Neutrophil (primary cell): ENCODE data around the gene TRIM4.
A peak's percentile ranks its signal among the peaks of the same experiment; 100 is the strongest.
"Not testable (repeated sequence)": the region's sequence is repeated elsewhere in the genome, so short reads cannot be mapped to it uniquely, and the experiment has no call there.

Experiments
- H3K27ac ChIP-seq: fragments of 200-600 bp; sonication (generic); 2 replicates; pipeline ENCODE4 v1.5.1; 2016; ENCODE audit warnings: mild to moderate bottlenecking, moderate library complexity
- H3K27me3 ChIP-seq: fragments of 200-600 bp; sonication (generic); 2 replicates; pipeline ENCODE4 v1.6.0; 2016; ENCODE audit warnings: mild to moderate bottlenecking
- H3K36me3 ChIP-seq: fragments of 200-600 bp; sonication (generic); 2 replicates; pipeline ENCODE4 v1.5.1; 2017
- H3K4me1 ChIP-seq, 2 experiments: fragments of 200-600 bp in 1 of 2; sonication (generic) in 1 of 2; 1 replicate in 1 of 2; 2 replicates in 1 of 2; pipeline versions ENCODE4 v1.5.1 to v1.6.1; 2013 to 2016; ENCODE audit warnings: low read depth in 1 of 2, low read length in 1 of 2, mild to moderate bottlenecking in 1 of 2, moderate library complexity in 1 of 2; ENCODE audit not compliant: control insufficient read depth in 1 of 2, insufficient read depth in 1 of 2
- H3K4me3 ChIP-seq, 2 experiments: fragments of 200-600 bp in 1 of 2; sonication (generic) in 1 of 2; 1 replicate in 1 of 2; 2 replicates in 1 of 2; pipeline ENCODE4 v1.5.1; 2013 to 2016; ENCODE audit warnings: low read depth in 1 of 2, low read length in 1 of 2, mild to moderate bottlenecking in 1 of 2, moderate library complexity in 1 of 2
- H3K9me3 ChIP-seq: fragments of 200-600 bp; sonication (generic); 2 replicates; pipeline ENCODE4 v1.5.1; 2016
- CTCF ChIP-seq: fragments of 200-600 bp; sonication (generic); IDR thresholded peaks from 2 replicates; pipeline ENCODE4 v1.5.1; 2016; ENCODE audit warnings: antibody characterized with exemption

The TRIM4 gene

GRCh38 chr7:99918959-99919813 is at the start of gene TRIM4:
Gene TRIM4 (minus strand): TSS chr7:99919530. CDS start chr7:99919401, 129 bp downstream.
- Histone ChIP-seq H3K27ac (peak within 1 kb of the TSS; percentile 89), H3K4me1 (peaks cover 17 to 33% of the 10 kb centered on the region in 2 experiments), H3K36me3 (peaks cover 21% of the 10 kb centered on the region), H3K27me3 (peaks cover 15% of the 10 kb centered on the region), H3K4me3 (peak within 1 kb of the TSS; percentile 81 to 83), H3K9me3 (no peaks in the 10 kb centered on the region)
- TF ChIP-seq CTCF: no peak

- H3K36me3 ChIP-seq: no peaks in the 10 kb centered on the region
- H3K27ac ChIP-seq: no peak overlapping the region
- peaks cover 96% of the 10 kb centered on the region for H3K27me3 ChIP-seq
- no peak overlapping the region for H3K4me3 ChIP-seq
- peaks cover 2% of the 10 kb centered on the region in 2 experiments for H3K4me1 ChIP-seq
- TF ChIP-seq CTCF: no peak
- no peaks in the 10 kb centered on the region for H3K9me3 ChIP-seq
Measured at GRCh38 chr7:99958564-99959227, 39.4 kb upstream of the TRIM4 start.

GRCh38 chr7:99955247-99955646 is 35.9 kb upstream of the TRIM4 start:
- H3K4me3 ChIP-seq: no peak overlapping the region
- H3K27me3 ChIP-seq: peaks cover 76% of the 10 kb centered on the region
- TF ChIP-seq CTCF: no peak
- H3K9me3 ChIP-seq: no peaks in the 10 kb centered on the region
- no peaks in the 10 kb centered on the region for H3K36me3 ChIP-seq
- peaks cover 6 to 8% of the 10 kb centered on the region in 2 experiments for H3K4me1 ChIP-seq
- H3K27ac ChIP-seq: no peak overlapping the region

- H3K27me3 ChIP-seq: peaks cover 76% of the 10 kb centered on the region
- H3K4me1 ChIP-seq, H3K27ac ChIP-seq, H3K9me3 ChIP-seq, H3K4me3 ChIP-seq, H3K36me3 ChIP-seq: not testable (repeated sequence)
Measured at GRCh38 chr7:99954643-99955042, 35.3 kb upstream of the TRIM4 start.

- Histone ChIP-seq H3K36me3 (no peaks in the 10 kb centered on the region), H3K27ac (no peak overlapping the region), H3K4me1 (peaks cover 6 to 8% of the 10 kb centered on the region in 2 experiments), H3K27me3 (peaks cover 73% of the 10 kb centered on the region), H3K9me3 (no peaks in the 10 kb centered on the region), H3K4me3 (no peak overlapping the region)
- TF ChIP-seq CTCF: no peak
Measured at GRCh38 chr7:99953649-99954048, 34.3 kb upstream of the TRIM4 start.

GRCh38 chr7:99952649-99953048 is 33.3 kb upstream of the TRIM4 start:
- peaks cover 69% of the 10 kb centered on the region for H3K27me3 ChIP-seq
- not testable (repeated sequence) for H3K4me1 ChIP-seq, H3K9me3 ChIP-seq, H3K4me3 ChIP-seq, H3K27ac ChIP-seq, H3K36me3 ChIP-seq

GRCh38 chr7:99950819-99951218 is 31.5 kb upstream of the TRIM4 start:
- H3K4me1 ChIP-seq, H3K9me3 ChIP-seq, H3K4me3 ChIP-seq, H3K36me3 ChIP-seq, H3K27ac ChIP-seq: not testable (repeated sequence)
- peaks cover 51% of the 10 kb centered on the region for H3K27me3 ChIP-seq
